NCI-H446 treated with DMSO at 0.1 percent for 48 hours (cell line): Measurements from ENCODE around the gene IL2RG.

Source experiments
- DNase-seq: peaks from one replicate; lab custom pipeline; 2025; lab: John Stamatoyannopoulos, UW

The IL2RG gene

GRCh38 chrX:71111141-71111843 is at the start of gene IL2RG:
TSS of gene IL2RG (minus strand) at chrX:71111577. CDS start at chrX:71111539, 38 bp downstream.
- no peak for DNase-seq

GRCh38 chrX:71160475-71160874 is 49.1 kb upstream of the IL2RG start:
- no peak for DNase-seq

GRCh38 chrX:71159335-71159734 is 48.0 kb upstream of the IL2RG start:
- no peak for DNase-seq

- DNase-seq = no peak
Observed at GRCh38 chrX:71158603-71159002, 47.2 kb upstream of the IL2RG start.

- DNase-seq = no peak
Observed at GRCh38 chrX:71154641-71155040, 43.3 kb upstream of the IL2RG start.

DNA sequence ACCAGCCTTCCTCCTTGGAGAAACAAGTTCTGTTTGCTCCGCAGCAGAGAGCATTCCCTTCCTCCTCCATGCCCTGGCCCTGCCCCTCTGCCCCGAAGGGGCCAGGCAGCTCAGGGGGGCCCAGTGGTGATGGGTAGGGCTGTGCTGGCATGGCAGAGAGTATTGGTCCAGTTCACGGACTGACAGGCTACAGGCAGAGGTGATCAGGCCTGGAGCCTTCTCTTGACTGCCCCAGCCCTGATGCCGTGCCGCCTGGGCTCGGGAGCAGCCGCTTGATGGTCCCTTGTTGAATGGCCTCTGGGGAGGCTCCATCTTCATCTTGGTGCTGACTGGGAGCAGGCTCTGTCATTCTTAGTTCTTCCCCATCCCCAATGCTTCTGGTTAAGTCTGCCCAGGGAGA is 42.8 kb upstream of the IL2RG start:
- DNase-seq = no peak

DNA sequence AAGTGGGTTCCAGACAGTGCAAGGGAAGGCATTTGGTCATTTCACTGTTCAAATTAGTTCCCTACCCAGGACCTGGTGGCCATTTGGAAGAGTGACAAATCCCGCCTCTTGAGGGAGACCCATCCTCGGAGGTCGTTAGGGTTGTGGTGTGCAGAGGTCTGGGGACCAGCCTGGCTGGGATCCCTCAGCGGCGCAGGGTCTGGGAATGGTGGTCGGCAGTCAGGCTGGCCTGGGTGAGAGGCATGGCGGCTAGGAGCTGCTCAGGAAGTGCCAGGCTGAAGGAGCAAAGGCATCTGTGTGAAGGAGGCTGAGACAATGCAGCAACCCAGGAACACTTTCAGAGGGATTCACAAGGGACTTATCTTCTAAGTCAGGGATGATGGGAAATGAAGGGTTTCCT is 40.0 kb upstream of the IL2RG start:
- DNase-seq = no peak

GRCh38 chrX:71148278-71148663 is 36.9 kb upstream of the IL2RG start:
- no peak for DNase-seq

DNA sequence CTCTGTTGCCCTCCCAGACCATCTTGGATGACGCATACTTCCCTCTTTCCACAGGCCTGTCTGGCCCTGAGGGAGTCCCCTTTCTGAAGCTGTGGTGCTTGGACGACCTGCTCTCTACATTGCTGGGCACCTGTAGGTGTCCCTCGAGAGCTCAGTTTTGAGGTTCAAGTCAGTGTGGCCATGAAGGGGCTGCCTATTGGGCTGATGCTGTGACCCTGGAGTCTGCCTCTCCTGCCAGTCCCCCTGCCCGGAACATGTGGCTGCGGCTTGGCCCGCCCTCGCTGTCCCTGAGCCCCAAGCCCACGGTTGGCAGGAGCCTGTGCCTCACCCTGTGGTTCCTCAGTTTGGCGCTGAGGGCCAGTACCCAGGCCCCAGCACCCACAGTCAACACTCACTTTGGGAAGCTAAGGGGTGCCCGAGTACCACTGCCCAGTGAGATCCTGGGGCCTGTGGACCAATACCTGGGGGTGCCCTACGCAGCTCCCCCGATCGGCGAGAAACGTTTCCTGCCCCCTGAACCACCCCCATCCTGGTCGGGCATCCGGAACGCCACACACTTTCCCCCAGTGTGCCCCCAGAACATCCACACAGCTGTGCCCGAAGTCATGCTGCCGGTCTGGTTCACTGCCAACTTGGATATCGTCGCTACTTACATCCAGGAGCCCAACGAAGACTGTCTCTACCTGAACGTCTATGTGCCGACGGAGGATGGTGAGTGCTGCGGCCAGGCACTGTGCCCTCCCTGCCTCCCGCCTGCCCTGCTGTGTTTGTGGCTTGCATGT is 36.3 kb upstream of the IL2RG start:
- DNase-seq = no peak

DNA sequence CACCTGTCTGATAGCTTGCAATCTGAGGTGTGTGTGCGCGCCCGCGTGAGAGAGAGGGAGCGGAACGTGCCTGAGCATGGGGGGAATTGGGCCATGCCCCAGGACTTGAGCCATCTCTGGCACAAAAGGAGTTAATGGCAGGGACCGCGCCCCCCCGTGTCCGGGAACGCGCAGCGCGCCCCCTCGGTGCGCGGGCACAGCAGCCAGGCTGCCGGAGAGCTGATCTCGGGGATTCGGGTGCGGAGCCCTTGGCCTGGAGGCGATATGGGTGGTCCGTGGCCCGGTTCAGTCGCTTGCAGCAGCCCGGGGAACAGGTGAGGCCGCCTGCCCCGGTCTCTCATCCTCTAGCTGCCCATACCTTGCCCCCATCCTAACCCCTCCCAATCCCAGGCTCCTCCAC is 33.3 kb upstream of the IL2RG start, which contains the start of gene NLGN3:
Gene NLGN3 (plus strand): TSS at position 191 of the 400 bp plus-strand sequence. CDS start 2,909 bp downstream, outside the sequence.
- no peak for DNase-seq

GRCh38 chrX:71143508-71143907 is 32.1 kb upstream of the IL2RG start:
- no peak for DNase-seq

GRCh38 chrX:71140440-71140839 is 29.1 kb upstream of the IL2RG start:
- DNase-seq = no peak

GRCh38 chrX:71131510-71131909 is 20.1 kb upstream of the IL2RG start:
- no peak for DNase-seq

- no peak for DNase-seq
Observed at GRCh38 chrX:71128915-71129765, 17.8 kb upstream of the IL2RG start.

DNA sequence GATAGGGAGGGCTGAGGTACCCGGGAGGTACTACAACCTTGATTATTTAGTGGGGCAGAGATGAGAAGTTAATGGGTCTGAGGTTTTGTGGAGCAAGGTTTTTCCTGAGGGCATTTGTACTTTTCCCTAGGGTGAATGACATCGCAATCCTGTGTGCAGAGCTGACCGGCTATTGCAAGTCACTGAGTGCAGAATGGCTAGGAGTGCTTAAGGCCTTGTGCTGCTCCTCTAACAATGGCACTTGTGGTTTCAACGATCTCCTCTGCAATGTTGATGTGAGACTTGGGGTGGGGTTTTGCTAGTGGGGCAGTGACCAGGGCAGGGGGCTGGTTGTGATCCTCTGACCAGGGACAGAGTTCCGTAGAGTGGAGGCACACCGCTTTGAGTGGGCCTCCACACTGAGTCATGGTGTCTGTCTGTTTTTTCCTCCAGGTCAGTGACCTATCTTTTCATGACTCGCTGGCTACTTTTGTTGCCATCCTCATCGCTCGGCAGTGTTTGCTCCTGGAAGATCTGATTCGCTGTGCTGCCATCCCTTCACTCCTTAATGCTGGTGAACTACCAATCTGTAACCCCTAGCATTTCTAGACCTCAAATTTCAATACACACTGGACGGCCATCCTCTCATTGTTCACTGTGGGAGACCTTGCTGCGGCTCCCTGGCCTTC is 16.9 kb upstream of the IL2RG start:
- DNase-seq = no peak

GRCh38 chrX:71118985-71119535 is 7.7 kb upstream of the IL2RG start:
- DNase-seq = no peak

DNA sequence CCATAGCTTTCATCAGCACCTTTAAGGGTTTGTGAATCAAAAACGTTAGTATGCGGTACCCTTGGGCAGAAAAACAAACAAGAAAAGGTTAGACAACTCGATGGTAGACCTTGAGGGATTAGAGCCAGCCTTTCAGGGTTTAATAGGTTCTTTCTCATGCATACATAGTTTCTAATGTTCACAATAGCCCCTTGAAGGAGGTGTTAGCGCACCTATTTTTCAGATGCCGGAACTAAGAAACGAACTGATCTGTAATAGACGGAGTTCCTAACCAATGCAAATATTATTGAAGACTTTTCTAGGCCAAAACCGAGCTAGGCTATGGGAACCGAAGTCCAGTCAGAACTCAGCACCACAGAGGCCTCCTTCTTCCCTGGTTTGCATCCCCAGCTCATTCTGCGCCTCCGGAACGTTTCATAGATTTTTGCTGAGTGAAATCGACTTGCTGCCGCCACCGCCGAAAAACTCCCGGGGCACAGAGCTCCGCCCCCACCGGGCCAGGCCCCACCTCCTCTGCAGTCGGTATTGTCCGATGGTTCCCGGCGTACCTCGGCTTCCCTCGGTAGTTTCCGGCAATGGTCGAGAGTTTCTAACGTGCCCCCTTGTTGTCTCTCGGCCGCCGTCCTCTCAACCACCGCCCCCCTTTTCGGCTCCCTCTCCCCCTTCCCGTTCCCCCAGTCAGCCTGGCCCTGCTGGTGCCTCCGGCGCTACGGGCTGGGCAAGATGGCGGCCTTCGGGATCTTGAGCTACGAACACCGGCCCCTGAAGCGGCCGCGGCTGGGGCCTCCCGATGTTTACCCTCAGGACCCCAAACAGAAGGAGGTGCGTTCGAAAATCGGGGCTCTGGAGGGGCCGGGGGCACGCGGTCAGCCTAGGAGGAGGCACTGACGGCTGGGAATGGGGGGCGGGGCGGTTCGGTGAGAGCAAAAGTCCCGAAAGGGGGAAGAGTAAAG is 6.9 kb upstream of the IL2RG start, which contains the start of gene MED12:
Gene MED12 (plus strand): TSS at position 565 of the 953 bp plus-strand sequence. CDS start 159 bp downstream, at position 724.
- DNase-seq = peak; percentile 44

- DNase-seq = no peak
Observed at GRCh38 chrX:71117358-71117757, 6.0 kb upstream of the IL2RG start.

GRCh38 chrX:71111921-71112431 is 599 bp upstream of the IL2RG start:
- no peak for DNase-seq

DNA sequence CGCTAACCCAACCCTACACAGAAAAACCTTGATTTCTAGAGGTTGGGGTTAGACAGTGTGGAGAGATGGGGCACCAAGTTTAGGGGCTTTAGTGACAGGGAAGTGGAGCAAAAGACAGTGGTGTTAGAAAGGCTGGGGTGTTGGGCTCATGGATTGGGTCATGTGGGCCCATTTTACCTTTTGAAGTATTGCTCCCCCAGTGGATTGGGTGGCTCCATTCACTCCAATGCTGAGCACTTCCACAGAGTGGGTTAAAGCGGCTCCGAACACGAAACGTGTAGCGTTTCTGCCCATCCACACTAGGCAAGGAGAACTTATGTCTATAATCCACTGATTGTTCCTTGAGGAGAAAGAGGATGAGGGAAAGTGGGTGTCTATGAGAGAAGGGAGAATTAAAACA is 2.3 kb downstream of the IL2RG start:
- DNase-seq = no peak
